HAP-1 (cell line): ENCODE measurements around the gene MTX3.

Experiments
- DNase-seq, 2 experiments: peaks; one replicate each; pipeline ENCODE4 v3.0.0-alpha.2; 2016 to 2020; ENCODE audit warnings: low spot score in 2 of 2
- H3K27me3 ChIP-seq: fragments of 250-450 bp; sonication (Bioruptor Pico); 2 replicates; pipeline ENCODE4 v1.5.1; 2020; ENCODE audit warnings: low read depth, mild to moderate bottlenecking, moderate library complexity
- H3K36me3 ChIP-seq: fragments of 250-450 bp; sonication (Bioruptor Pico); replicated peaks from 2 replicates; pipeline ENCODE4 v1.5.1; 2020; ENCODE audit warnings: mild to moderate bottlenecking
- H3K4me1 ChIP-seq: fragments of 250-450 bp; sonication (Bioruptor Pico); 2 replicates; pipeline ENCODE4 v1.5.1; 2020; ENCODE audit warnings: mild to moderate bottlenecking
- H3K4me3 ChIP-seq: fragments of 250-450 bp; sonication (Bioruptor Pico); 2 replicates; pipeline ENCODE4 v1.5.1; 2020; ENCODE audit warnings: mild to moderate bottlenecking, moderate library complexity
- H3K9me3 ChIP-seq: fragments of 250-450 bp; sonication (Bioruptor Pico); 2 replicates; pipeline ENCODE4 v1.5.1; 2020; ENCODE audit warnings: mild to moderate bottlenecking, moderate library complexity
- in situ Hi-C: fragments of 300-500 bp; cut with MboI; formaldehyde crosslinking; loops from 3 replicates; pipeline ENCODE4 v1.14.3; 2020; ENCODE audit warnings: low sequenced_read_pairs, inconsistent platforms, mixed read lengths

The MTX3 gene, protein sequence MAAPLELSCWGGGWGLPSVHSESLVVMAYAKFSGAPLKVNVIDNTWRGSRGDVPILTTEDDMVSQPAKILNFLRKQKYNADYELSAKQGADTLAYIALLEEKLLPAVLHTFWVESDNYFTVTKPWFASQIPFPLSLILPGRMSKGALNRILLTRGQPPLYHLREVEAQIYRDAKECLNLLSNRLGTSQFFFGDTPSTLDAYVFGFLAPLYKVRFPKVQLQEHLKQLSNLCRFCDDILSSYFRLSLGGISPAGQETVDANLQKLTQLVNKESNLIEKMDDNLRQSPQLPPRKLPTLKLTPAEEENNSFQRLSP

DNA sequence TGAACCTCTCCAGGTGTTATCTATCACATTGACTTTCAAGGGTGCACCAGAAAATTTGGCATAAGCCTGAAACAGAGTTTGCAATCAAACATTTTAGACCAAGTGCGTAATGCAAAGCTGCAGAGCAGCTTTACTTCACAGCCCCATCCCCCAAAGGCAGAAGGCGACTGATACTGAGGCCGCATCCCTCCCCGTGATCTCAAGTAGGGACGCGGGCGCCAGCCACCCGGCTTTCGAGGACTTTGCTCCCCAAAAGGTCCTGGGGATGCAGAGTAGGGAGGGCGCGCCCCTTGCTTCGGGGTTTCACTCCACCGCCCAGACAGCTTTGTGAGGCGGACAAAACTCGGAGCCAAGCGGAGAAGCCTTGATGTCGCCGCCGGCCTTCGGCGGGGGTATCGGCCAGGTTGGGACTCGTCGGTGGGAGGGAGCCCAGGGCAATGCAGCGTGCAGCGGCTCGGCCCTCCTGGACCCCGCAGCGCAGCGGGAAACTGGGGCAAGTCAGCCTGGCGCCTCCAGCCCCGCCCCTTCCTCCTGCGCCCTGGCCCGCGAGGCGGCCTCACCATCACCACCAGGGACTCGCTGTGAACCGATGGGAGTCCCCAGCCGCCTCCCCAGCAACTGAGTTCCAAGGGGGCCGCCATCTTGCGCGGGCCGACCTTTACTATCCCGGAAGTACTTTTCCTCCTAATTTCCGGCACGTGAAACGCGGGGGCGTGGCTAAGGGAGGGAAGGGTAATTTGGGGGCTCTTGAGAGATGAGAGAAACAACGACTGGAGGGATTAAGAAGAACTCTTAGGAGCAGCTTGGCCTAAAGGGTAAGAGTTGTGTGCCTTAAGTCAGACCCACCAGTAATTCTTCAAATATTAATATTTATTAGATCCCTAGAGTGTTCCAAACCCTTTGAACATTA, at the start of gene MTX3:
MTX3 (minus strand) TSS at position 665 of the 910 bp plus-strand sequence; CDS start at position 641, 24 bp downstream.
- Histone ChIP-seq H3K9me3 (no peaks in the 10 kb centered on the region), H3K4me3 (no peak within 1 kb of the TSS), H3K36me3 (no peaks in the 10 kb centered on the region), H3K4me1 (no peaks in the 10 kb centered on the region), H3K27me3 (peaks cover 2% of the 10 kb centered on the region; the same call in 1 of the 2 replicates)
- in situ Hi-C loops, result no loop called here
- no peak for DNase-seq

DNA sequence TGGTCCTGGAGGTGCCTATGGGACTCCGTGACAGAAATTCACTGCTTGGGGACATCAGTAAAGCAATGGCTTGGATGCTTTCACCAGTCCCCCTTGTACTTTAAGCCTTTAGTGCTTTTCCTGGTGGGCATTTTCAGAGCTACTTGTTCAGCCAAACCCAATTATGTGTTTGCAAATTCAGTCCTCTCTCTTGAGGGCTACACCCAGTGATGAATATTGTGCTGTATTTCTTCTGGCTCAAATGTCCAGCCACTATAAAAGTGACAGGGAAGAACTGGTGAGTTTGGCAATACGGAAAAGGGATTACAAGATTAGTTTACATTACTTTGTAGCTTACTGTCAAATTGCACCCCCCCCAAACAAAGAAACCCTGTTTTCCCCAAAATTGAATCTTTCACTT, 48.6 kb upstream of the MTX3 start:
- H3K27me3 ChIP-seq, result peaks cover 16% of the 10 kb centered on the region
- H3K9me3 ChIP-seq, result no peaks in the 10 kb centered on the region
- H3K36me3 ChIP-seq, result no peaks in the 10 kb centered on the region
- in situ Hi-C loops, result loop anchor here (5.0 kb wide), 1 partner anchor 33 kb away; no protein-coding TSS in a partner anchor
- no peak for DNase-seq
- no peaks in the 10 kb centered on the region for H3K4me1 ChIP-seq
- no peak overlapping the region for H3K4me3 ChIP-seq

DNA sequence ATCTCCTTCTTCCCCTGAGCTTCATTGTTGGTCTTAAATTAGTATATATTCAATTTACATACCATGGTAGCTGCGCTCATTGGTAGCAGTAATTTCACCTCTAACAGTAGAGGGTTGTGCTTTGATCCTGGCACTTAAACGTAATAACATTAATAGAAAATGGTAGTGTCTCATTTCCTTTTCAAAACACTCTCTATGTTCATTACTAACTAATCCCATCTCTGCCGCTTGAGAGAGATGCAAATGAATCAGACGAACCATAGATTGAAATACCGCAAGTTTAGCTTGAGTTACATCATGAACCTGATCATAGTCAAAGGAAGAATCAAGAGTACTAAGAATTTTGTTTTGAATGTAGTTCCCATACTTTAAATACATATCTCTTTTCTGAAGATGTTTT, 46.3 kb upstream of the MTX3 start:
- in situ Hi-C loops, result loop anchor here (5.0 kb wide), 1 partner anchor 35 kb away; no protein-coding TSS in a partner anchor
- DNase-seq, result no peak
- H3K9me3 ChIP-seq, result no peaks in the 10 kb centered on the region
- H3K27me3 ChIP-seq, result peaks cover 23% of the 10 kb centered on the region
- H3K4me3 ChIP-seq, result no peak overlapping the region
- no peaks in the 10 kb centered on the region for H3K4me1 ChIP-seq
- H3K36me3 ChIP-seq, result no peaks in the 10 kb centered on the region

- H3K36me3 ChIP-seq, result no peaks in the 10 kb centered on the region
- H3K9me3 ChIP-seq, result no peaks in the 10 kb centered on the region
- no peak for DNase-seq
- in situ Hi-C loops, result loop anchor here (5.0 kb wide), 1 partner anchor 36 kb away; no protein-coding TSS in a partner anchor
- peaks cover 23% of the 10 kb centered on the region for H3K27me3 ChIP-seq
- no peaks in the 10 kb centered on the region for H3K4me1 ChIP-seq
- no peak overlapping the region for H3K4me3 ChIP-seq
Observed at GRCh38 chr5:80036615-80037014, 45.6 kb upstream of the MTX3 start.

DNA sequence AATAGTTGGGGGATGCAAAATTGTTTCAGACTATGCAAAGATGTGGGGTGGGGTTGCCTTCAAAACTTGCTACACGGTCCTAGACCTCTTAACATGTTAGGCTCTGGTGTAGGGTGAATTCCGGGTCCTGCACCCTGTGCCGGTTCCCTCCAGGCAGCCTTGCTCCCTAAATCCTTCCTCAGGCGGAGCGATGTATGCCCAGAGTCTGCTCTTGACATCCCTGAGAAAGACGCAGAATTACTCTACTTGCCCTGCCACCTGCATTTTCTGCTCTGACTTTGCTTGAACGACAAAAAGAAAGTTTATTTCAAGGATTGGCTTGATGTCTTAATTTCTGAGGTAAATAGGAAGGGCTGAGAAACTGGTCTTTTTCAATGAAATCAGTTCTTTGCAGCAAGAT, 44.8 kb upstream of the MTX3 start:
- in situ Hi-C loops, result loop anchor here (5.0 kb wide), 1 partner anchor 36 kb away; no protein-coding TSS in a partner anchor
- H3K4me3 ChIP-seq, result no peak overlapping the region
- no peaks in the 10 kb centered on the region for H3K36me3 ChIP-seq
- no peaks in the 10 kb centered on the region for H3K9me3 ChIP-seq
- peaks cover 23% of the 10 kb centered on the region for H3K27me3 ChIP-seq
- DNase-seq, result no peak
- H3K4me1 ChIP-seq, result no peaks in the 10 kb centered on the region

GRCh38 chr5:80034962-80035821, 44.1 kb upstream of the MTX3 start, which contains the start of gene THBS4:
Gene THBS4 (plus strand): TSS chr5:80035348. CDS start chr5:80035538, 190 bp downstream.
- no peak within 1 kb of the TSS for H3K4me3 ChIP-seq
- in situ Hi-C loops, result loop anchor here (5.0 kb wide), 1 partner anchor 37 kb away; no protein-coding TSS in a partner anchor
- H3K27me3 ChIP-seq, result peaks cover 23% of the 10 kb centered on the region
- no peaks in the 10 kb centered on the region for H3K9me3 ChIP-seq
- H3K36me3 ChIP-seq, result no peaks in the 10 kb centered on the region
- no peaks in the 10 kb centered on the region for H3K4me1 ChIP-seq
- no peak for DNase-seq

- in situ Hi-C loops, result no loop called here
- peaks cover 23% of the 10 kb centered on the region for H3K27me3 ChIP-seq
- H3K36me3 ChIP-seq, result no peaks in the 10 kb centered on the region
- no peak overlapping the region for H3K4me3 ChIP-seq
- no peaks in the 10 kb centered on the region for H3K9me3 ChIP-seq
- no peak for DNase-seq
- H3K4me1 ChIP-seq, result no peaks in the 10 kb centered on the region
Observed at GRCh38 chr5:80034559-80034958, 43.5 kb upstream of the MTX3 start.

DNA sequence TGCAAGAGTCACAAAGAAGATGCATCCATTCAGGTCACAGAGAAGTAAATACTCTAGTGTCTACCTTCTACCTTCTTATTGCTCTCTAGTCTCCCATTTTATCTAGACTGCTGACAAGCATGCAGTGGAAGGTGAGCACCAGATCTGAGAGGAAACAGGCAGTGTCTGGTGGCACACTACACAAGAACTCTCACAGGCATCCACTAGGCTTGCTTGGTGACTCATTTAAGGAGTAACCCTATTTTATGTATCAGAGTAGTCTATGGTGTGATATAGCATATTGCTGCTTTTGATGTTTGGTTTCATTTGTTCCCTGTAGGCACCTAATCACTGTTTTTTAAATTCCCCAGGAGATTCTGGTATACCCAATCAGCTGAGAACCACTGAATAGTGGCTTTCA, 42.5 kb upstream of the MTX3 start:
- no peak for DNase-seq
- peaks cover 20% of the 10 kb centered on the region for H3K27me3 ChIP-seq
- no peaks in the 10 kb centered on the region for H3K36me3 ChIP-seq
- in situ Hi-C loops, result no loop called here
- no peaks in the 10 kb centered on the region for H3K4me1 ChIP-seq
- no peak overlapping the region for H3K4me3 ChIP-seq
- H3K9me3 ChIP-seq, result no peaks in the 10 kb centered on the region

DNA sequence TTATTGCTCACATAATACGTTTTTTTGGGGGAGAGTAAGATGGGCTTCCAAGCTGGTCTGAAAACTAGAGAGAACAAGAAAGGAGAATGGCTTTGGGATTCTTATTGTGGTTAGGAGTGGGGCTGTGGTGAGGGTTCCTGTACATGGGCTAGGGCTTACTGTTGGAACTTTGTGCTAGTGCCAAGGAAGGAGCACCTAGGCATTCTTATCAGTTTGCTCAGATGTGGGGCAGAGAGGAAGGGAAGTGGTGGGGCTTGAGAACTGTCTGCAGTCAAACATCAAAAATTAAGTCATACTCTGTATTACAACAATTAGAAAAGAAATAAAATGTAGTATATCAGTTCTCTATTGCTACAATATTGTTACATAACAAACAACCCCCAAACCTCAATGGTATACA, 40.0 kb upstream of the MTX3 start:
- Histone ChIP-seq H3K36me3 (no peaks in the 10 kb centered on the region), H3K4me1 (no peaks in the 10 kb centered on the region), H3K27me3 (peaks cover 13% of the 10 kb centered on the region), H3K4me3 (no peak overlapping the region), H3K9me3 (no peaks in the 10 kb centered on the region)
- DNase-seq, result no peak
- in situ Hi-C loops, result no loop called here

GRCh38 chr5:80026841-80027240, 35.8 kb upstream of the MTX3 start:
- H3K9me3 ChIP-seq, result no peaks in the 10 kb centered on the region
- in situ Hi-C loops, result no loop called here
- no peaks in the 10 kb centered on the region for H3K36me3 ChIP-seq
- no peak overlapping the region for H3K4me3 ChIP-seq
- DNase-seq, result no peak
- H3K4me1 ChIP-seq, result no peaks in the 10 kb centered on the region
- no peaks in the 10 kb centered on the region for H3K27me3 ChIP-seq

GRCh38 chr5:80025069-80025468, 34.0 kb upstream of the MTX3 start:
- in situ Hi-C loops, result no loop called here
- no peaks in the 10 kb centered on the region for H3K36me3 ChIP-seq
- no peaks in the 10 kb centered on the region for H3K9me3 ChIP-seq
- DNase-seq, result no peak
- H3K4me3 ChIP-seq, result no peak overlapping the region
- no peaks in the 10 kb centered on the region for H3K4me1 ChIP-seq
- no peaks in the 10 kb centered on the region for H3K27me3 ChIP-seq

DNA sequence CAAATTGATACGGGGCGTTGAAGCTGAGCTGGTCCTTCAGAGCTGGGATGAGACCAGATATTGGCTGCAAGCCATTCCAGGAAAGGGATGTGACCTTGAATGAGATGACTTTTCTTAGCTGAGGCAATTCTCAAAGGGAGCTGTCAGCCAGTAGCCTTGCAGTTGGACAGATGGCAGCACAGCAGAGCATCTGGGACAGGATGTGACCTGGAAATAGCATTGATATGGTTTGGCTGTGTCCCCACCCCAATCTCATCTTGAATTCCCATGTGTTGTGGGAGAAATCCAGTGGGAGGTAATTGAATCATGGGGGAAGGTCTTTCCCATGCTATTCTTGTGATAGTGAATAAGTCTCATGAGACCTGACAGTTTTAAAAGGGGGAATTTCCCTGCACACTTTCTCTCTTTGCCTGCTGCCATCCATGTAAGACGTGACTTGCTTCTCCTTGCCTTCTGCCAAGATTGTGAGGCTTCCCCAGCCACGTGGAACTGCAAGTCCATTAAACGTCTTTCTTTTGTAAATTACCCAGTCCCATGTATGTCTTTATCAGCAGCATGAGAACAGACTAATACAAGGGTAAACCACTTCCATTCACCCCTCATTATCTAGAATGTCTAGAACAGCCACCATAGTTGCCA, 19.8 kb upstream of the MTX3 start:
- no peak for DNase-seq
- H3K27me3 ChIP-seq, result no peaks in the 10 kb centered on the region

More for the DNA sequence above, 19.8 kb upstream of the MTX3 start:
- Histone ChIP-seq H3K4me1 (no peaks in the 10 kb centered on the region; the same call in 1 of the 2 replicates), H3K9me3 (no peaks in the 10 kb centered on the region), H3K4me3 (no peak overlapping the region), H3K36me3 (no peaks in the 10 kb centered on the region)
- in situ Hi-C loops, result no loop called here
